WERI-Rb-1 (cell line): ENCODE results near the gene NGEF.

ENCODE experiments used
- DNase-seq: peaks from one replicate; pipeline ENCODE4 v3.0.0-alpha.2; 2020
- H3K27ac ChIP-seq: fragments of 250-450 bp; sonication (Bioruptor Pico); 2 replicates; pipeline ENCODE4 v1.5.1; 2020; ENCODE audit warnings: mild to moderate bottlenecking, moderate library complexity
- H3K27me3 ChIP-seq: fragments of 250-450 bp; sonication (Bioruptor Pico); 2 replicates; pipeline ENCODE4 v1.5.1; 2021; ENCODE audit warnings: mild to moderate bottlenecking, low read depth, moderate library complexity; ENCODE audit not compliant: insufficient read depth, severe bottlenecking
- H3K36me3 ChIP-seq: fragments of 250-450 bp; sonication (Bioruptor Pico); 2 replicates; pipeline ENCODE4 v1.5.1; 2020; ENCODE audit warnings: mild to moderate bottlenecking, moderate library complexity
- H3K4me3 ChIP-seq: 2 replicates; pipeline ENCODE4 v1.5.1; 2011; ENCODE audit warnings: low read depth, mild to moderate bottlenecking, control low read depth, low read length
- H3K9me3 ChIP-seq: fragments of 250-450 bp; sonication (Bioruptor Pico); 2 replicates; pipeline ENCODE4 v1.5.1; 2021; ENCODE audit warnings: mild to moderate bottlenecking, moderate library complexity; ENCODE audit not compliant: severe bottlenecking
- TF ChIP-seq, protein P1 (sequence below): IDR thresholded peaks from 2 replicates; pipeline ENCODE4 v1.5.1; 2011; ENCODE audit warnings: low read depth, mild to moderate bottlenecking, control low read depth, inconsistent platforms, low read length

The NGEF gene

DNA sequence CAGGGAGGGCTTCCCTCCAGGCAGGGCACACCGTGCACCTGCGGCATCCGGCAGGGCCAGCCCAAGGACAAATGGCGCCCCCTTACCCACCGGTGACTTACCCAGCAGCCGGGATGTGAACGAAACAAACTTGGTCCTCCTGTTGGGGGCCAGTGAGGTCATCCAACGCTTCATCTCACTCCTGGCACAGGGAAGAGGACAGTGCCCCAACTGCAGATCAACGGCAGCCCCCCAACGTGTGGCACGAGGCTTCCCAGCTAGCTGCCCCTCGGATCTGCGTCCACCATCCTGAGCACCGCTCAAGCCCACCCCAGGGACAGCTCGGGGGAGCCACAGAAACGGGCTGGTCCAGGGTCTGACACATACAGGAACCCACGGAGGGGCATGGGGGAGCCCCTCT, 131.0 kb downstream of the NGEF start:
- no peaks in the 10 kb centered on the region for H3K9me3 ChIP-seq
- DNase-seq, result no peak
- H3K27me3 ChIP-seq, result no peaks in the 10 kb centered on the region
- no peaks in the 10 kb centered on the region for H3K36me3 ChIP-seq
- TF ChIP-seq, protein P1, sequence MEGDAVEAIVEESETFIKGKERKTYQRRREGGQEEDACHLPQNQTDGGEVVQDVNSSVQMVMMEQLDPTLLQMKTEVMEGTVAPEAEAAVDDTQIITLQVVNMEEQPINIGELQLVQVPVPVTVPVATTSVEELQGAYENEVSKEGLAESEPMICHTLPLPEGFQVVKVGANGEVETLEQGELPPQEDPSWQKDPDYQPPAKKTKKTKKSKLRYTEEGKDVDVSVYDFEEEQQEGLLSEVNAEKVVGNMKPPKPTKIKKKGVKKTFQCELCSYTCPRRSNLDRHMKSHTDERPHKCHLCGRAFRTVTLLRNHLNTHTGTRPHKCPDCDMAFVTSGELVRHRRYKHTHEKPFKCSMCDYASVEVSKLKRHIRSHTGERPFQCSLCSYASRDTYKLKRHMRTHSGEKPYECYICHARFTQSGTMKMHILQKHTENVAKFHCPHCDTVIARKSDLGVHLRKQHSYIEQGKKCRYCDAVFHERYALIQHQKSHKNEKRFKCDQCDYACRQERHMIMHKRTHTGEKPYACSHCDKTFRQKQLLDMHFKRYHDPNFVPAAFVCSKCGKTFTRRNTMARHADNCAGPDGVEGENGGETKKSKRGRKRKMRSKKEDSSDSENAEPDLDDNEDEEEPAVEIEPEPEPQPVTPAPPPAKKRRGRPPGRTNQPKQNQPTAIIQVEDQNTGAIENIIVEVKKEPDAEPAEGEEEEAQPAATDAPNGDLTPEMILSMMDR, result no peak
- H3K27ac ChIP-seq, result no peak overlapping the region
- H3K4me3 ChIP-seq, result no peak overlapping the region

DNA sequence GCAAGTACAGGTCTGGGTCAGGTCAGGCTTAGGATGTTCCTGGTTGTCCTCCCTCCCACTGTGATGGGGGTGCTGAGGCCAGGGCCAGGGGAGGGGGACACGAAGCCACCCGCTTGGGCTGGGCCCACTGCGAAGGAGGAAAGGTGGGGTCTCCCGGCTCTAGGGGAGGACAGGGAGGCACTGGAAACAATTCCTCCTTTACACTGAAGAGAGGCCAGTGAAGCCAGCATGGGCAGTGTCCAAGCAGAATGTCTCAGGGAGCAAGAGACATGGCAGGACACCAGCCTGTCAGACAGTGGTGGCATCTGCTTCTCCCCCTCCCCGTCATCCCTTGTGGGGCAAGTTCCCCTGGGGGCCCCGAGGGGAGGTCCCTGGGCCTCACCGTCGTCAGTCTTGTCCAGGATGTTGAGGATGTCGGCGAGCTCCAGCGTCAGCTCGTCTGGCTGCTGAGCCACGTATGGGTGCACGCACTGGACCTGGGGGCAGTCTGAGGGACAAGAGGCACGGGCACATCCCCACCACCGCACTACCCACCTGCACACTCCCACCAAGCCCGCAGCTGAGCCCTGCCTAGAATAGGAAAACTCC, 132.2 kb downstream of the NGEF start:
- Histone ChIP-seq H3K27me3 (no peaks in the 10 kb centered on the region), H3K36me3 (no peaks in the 10 kb centered on the region), H3K4me3 (no peak overlapping the region), H3K27ac (no peak overlapping the region), H3K9me3 (no peaks in the 10 kb centered on the region)
- no peak for DNase-seq
- TF ChIP-seq, protein P1, result no peak

DNA sequence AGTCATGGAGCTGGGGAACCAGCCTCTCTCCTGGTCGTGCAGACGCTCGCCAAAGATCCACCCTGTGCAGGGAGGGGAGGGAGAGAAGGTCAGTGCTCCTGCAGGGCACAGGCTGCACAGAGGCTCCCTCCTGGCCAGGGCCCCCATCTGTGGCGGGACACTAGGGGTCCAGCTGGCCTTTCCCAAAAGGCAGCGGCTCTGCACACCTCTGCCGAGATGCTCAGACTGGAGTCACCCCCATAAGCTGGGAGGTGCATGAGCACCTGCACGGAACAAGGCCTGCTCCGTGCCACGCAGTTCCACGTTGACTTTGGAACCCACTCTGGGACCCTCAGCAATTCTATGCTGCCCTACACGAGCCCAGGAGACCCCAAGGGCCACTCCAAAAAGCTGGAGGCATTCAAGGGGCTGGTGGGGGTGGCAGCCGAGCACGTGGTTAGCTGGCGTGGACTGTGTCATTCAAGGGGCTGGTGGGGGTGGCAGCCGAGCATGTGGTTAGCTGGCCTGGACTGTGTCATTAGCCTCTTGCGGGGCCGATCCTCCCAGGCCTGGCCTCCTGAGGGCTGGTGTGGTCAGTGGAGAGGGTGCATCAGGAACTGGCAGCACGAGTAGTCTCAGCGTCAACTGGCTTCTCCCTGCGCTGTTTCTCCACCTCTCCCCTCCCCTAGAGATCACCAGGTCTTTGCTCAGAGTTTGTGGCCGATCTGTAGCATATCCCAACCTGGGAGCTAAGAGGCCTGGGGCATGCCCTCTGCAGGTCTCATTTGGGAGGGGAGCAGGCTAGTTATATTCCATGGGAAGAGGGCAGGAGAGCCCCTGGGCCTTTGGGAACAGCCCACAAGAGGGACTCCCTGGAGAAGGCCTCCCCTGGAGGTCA, 133.2 kb downstream of the NGEF start:
- no peaks in the 10 kb centered on the region for H3K36me3 ChIP-seq
- H3K27me3 ChIP-seq, result no peaks in the 10 kb centered on the region
- H3K27ac ChIP-seq, result no peak overlapping the region
- no peak for DNase-seq
- H3K4me3 ChIP-seq, result no peak overlapping the region
- H3K9me3 ChIP-seq, result no peaks in the 10 kb centered on the region
- TF ChIP-seq, protein P1, result no peak

DNA sequence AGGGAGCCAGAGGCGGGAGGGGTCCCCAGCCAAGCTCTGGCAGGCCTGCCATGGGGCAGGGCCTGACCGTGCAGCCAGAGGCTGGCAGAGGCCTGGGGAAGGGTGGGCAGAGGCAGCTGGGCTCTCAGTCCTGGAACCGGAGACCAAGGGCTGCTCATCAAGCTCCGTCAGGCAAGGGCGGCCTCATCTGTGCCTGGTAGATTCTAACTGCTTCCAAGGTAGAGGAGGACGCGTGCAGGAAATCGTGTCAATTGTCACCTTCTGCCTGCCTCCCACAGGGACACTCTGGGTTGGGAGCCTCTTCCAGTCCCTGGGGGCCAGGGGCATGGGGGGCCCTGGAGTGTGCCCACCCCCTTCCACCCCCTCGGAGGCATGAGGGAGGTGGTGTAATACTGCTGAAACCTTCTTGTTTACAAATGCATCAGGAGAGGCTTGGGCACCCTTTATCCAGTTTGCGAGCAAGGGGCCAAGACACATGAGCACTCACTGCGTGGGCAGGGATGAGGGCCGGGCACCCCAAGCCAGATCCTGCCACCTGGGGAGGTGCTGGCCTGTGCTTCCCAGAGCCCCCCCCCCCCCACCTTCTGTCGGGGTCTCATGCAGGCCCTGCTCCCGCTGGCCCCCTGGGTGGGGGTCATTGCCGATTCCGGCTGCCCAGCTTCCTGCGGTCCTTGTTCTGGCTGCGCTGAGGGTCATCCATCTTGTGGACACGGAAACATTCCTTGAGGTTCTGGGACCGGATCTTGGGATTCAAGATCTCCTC, 134.0 kb downstream of the NGEF start:
- no peak overlapping the region for H3K27ac ChIP-seq
- H3K4me3 ChIP-seq, result no peak overlapping the region
- DNase-seq, result no peak
- no peaks in the 10 kb centered on the region for H3K27me3 ChIP-seq
- TF ChIP-seq, protein P1, result no peak
- H3K9me3 ChIP-seq, result no peaks in the 10 kb centered on the region
- no peaks in the 10 kb centered on the region for H3K36me3 ChIP-seq

DNA sequence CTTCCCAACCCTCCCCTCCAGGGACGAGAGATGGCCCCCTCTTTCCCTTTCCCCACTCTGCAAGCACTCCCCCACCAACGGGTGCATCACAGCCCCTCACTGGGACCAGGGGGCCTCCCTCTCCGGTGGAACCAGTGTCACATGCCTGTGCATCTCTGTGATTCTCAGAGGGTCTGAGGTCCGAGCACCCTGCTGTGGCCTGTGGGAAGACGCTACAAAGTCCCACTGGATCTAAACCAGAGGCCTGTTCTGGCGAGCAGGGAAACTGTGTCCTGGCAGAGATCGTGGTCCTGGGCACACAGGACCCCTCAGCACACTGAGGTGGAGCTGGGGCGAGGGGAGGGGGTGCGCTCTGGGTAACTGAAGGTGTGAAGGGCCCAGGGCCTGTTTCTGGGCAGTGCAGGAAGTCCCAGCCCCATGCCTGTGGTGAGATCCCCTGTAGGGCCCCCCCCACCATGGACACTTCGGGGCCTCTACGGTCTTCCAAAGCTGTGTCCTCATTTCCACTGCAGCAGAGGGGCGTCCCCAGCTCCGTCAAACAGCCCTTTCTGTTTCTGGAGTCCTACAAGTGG, 135.0 kb downstream of the NGEF start:
- TF ChIP-seq, protein P1, result no peak
- Histone ChIP-seq H3K27ac (no peak overlapping the region), H3K4me3 (no peak overlapping the region), H3K36me3 (no peaks in the 10 kb centered on the region), H3K9me3 (no peaks in the 10 kb centered on the region), H3K27me3 (no peaks in the 10 kb centered on the region)
- DNase-seq, result no peak
